HG03095 (cell line): ENCODE results near the gene PTK6.
A peak's percentile ranks its signal among the peaks of the same experiment; 100 is the strongest.

Source experiments
- ATAC-seq: cut with Tn5 transposase; IDR thresholded peaks from one replicate; pipeline ENCODE4 v1.9.1; 2021; ENCODE audit warnings: moderate library complexity; ENCODE audit not compliant: unreplicated experiment

Gene PTK6

DNA sequence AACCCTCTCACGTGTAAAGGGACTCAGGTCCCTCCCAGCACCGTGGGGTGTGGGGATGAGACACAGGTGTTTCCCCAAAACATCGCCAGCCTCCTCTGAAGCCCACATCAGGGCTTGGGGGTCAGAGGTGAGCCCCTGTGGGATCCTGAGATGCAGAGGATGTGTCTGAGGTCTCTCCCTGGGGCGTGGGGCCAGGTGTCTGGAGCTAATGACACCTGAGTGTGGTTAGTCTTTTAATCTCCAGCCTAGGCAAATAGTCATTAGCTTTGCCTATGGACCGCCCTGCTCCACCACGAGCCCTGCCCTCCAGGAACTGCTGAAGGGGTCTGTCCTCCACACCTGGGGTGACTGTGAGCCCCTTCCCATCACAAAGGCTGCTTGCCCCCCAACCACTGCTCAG, 8.6 kb upstream of the PTK6 start:
- ATAC-seq = no peak

DNA sequence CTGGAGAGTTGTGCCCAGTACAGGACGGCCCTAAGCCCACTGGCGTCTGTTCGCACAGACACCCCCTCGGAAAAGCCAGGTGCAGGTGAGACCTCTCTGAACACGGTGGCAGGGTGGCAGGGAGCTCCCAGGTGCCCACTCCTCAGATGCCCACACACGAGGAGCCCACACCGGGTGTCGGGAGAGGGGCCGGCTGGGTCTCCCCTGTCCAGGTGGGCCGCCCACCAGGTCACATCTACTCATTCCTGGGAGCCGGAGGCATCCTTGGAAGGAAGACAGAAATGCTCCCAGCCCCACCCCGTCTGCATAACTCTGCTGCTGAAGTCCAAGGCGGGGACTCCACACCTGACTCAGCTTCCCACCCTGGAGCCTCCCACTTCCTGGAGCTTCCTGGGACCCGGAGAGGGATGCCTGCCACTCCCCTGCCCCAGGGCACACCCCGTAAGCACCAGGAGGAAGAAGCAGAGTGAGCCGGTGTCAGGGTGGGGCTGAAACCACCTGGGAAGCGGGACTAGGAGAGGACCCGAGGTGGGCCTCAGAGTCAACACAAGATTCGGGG, 7.9 kb upstream of the PTK6 start:
- no peak for ATAC-seq

DNA sequence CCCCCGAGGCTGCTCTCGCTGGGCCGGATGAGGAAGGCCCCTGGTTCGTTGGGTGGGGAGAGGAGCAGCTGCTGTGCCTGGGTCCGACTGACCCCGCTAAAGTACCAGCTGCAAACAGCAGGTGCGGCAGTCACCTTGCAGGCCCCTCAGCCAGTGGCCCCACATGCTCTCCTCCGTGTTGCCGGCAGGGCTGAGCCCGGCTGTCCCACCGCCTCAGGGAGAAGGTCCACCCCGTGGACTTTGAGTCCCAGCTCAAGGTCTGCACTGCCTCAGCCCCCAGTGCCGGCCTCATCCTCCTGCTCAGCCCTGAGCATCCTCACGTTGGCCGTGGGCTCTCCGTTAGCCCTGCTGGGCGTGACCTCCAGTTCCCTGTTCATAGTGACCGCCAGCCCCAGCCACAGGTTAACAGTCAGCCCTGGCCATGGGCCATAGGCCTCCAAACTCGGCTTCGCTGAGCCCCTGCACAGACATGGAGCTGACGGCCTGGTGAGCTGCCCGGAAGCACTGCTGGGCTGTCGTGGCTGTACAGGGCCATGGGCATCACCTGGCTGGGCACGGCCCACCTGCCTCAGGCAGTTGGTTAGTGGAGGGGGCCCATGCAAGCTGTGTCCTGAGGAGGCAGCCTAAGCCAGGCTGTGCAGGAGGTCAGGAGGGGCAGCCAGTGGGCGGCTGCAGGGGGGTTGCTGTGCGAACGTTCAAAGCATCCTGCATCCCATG, 7.2 kb upstream of the PTK6 start:
- ATAC-seq = no peak

DNA sequence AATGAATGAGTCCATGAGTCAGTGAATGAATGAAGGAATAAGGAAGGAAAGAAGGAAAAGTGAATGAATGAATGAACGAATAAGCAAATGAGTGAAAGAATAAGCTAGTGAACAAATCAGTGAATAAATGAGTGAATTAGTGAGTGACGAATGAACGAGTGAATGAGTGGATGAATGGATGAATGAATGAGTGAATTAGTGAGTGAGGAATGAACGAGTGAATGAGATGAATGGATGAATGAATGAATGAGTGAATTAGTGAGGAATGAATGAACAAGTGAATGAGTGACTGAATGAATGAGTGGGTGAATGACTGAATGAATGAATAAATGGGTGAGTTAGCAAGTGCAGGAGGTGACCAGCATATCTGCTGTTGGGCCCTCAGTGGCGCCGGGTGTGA, 6.6 kb upstream of the PTK6 start:
- no peak for ATAC-seq

DNA sequence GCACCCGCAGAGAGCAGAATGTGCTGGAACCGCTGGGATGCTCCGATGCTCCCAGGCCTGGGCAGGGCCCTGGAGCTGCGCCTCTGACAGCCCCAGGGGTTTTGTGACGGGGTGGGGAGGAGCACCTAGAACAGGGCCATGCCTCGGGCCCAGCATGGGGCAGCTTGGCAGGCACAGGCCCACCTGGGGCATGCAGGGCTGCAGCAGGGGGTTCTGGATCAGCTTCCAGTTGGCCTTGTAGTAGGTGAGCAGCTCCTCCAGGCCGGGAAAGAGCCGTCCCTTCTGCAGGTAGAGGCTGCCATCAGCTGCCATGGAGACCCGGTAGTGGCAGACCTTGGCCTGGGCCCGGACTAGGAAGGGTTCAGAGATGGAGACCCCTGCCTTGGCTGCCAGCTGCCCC, 6.0 kb upstream of the PTK6 start:
- ATAC-seq = no peak

DNA sequence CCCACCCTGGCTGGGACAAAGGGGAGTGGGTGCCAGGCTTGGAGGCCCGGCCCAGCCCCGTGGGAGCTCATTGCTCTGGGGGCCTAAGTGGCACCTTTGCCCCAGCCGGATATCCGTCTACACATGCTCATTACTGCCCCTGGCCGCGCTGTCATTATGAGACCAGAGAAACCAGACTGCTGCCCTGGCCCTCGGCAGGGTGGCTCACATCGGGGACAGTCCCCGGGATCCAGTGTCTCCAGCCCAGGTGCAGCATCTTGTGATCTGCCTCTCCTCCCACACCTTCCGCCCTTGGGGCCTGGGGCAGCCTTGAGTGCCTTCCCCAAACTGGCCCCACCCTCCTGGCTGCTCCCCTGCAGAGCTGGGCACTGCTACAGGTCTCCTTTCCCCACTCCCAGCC, 5.5 kb upstream of the PTK6 start:
- ATAC-seq = no peak

DNA sequence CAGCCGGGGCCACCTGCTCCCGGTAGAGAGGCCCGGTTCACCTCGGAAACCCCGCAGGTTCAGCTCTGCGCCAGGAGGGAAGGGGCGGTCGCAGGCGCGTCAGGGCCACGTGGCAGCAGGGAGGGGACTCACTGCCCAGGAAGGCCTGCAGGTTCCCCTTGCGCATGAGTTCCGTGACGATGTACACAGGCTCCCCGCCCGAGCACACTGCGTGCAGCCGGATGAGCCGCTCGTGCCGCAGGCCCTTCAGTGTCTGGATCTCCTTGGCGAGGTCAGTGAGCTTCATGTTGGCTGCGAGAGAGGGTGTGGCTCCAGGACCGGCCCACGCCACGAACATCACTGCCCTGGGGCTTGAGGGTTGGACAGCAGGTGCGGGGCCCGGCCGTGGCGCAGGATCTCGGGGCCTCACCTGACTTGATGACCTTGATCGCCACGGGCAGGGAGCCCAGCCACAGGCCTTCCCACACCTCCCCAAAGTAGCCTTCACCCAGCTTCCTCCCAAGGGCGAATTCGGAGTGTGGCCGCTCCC, 4.9 kb upstream of the PTK6 start:
- ATAC-seq = no peak

DNA sequence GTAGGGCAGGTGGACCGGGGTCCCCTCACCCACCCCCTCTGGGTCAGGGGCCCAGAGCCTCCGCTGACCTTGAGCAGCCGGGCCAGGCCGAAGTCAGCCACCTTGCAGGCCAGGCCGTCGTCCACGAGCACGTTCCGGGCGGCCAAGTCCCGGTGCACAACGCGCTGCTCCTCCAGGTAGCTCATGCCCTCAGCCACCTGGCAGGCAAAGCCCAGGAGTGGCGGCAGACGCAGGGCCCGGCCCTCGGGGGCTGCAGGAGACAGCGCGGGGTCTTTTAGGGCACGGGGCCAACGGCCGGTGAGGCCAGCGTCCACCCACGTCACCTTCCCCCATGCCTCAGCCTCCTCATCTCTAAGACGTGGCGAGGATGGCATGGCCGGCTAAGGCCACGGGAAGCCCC, 4.2 kb upstream of the PTK6 start:
- ATAC-seq = no peak

DNA sequence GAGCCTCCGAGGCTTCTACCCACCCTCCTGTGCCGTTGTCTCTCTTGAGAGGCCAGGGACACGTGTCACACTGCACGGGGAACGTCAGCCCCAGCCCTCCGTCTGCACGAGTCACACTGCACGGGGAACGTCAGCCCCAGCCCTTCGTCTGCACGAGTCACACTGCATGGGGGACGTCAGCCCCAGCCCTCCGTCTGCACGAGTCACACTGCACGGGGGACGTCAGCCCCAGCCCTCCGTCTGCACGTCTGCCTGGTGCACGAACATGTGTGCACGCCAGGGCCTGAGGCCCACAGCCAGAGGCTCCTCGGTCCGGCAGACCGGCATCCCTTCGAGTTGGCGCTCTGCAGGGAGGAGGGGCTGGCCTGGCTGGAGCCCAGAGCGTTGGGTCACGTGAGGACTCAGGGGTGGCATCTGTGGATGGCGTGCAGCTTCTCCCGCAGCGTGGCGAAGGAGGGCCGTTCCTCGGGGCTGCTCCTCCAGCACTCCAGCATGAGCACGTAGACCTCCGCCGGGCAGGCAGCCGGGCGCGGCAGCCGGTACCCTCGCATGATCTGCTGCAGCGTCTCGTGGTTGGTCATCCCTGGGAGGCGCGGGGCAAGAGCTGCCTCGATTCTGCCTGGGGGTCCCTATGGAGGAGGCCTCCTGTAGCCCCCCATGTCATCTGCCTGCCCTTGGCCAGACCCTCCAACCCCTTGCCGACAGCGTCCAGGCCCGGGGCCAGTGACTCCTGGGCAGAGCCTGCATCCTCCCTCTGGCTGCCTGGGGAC, 3.4 kb upstream of the PTK6 start:
- no peak for ATAC-seq

DNA sequence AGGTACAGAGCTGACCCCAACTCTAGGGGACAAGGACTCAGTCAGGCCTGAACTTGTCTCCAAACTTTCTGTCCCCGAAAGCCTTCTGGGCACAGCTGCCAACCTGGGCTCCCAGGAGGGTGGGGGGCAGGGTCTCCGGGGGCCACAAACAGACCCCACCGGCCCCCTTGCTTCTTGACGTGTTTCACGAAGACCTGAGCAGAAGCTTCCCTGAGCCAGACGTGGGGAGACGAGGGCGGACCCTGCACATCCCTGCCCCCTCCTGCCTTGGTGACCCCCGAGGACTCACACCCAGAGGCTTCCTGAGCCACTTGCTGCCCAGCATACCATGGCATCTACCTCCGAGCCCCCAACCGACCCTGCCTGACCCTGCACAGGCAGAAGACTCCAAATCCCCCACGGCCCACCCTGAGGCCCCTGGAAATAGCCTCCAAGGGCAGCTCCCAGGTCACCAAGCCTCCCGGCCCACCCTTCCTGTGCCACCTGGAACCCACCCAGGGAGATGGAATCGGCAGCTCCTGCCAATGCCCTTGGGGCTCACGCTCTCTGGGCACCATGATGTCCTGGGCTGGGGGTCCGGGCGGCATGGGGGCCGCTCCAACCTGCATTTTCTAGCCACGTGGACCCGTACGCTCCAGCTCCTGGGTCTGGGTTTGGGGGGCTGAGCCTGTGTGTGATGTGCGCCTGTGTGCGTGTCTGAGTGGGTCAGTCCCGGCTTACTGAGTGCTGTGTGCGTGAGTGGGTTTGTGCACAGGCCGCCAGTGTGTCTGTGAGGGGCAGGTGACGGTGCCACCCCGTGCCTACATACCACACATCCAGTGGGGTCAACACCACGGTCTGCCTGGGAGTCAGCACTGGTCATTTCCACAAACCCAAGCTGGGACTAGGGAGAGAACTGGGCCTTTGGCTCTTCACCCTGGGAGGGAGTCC, 2.5 kb upstream of the PTK6 start:
- ATAC-seq = no peak

DNA sequence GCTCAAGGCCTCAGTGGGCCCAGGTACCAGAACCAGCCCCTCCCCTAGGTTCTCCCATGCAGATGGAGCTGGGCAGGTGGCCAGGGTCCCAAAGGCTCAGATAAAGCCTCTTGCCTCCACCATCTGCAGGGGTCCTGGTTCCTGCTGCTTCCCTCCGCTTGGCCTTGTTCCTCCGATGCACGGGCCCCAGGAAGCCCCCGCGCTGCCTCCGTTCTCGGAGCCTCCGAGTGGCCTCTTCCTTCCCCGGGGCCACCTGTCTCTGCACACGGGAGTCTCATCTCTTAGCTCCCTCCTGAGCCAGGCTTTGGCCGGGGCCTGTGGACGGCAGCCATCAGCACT, 1.9 kb upstream of the PTK6 start:
- ATAC-seq = no peak

DNA sequence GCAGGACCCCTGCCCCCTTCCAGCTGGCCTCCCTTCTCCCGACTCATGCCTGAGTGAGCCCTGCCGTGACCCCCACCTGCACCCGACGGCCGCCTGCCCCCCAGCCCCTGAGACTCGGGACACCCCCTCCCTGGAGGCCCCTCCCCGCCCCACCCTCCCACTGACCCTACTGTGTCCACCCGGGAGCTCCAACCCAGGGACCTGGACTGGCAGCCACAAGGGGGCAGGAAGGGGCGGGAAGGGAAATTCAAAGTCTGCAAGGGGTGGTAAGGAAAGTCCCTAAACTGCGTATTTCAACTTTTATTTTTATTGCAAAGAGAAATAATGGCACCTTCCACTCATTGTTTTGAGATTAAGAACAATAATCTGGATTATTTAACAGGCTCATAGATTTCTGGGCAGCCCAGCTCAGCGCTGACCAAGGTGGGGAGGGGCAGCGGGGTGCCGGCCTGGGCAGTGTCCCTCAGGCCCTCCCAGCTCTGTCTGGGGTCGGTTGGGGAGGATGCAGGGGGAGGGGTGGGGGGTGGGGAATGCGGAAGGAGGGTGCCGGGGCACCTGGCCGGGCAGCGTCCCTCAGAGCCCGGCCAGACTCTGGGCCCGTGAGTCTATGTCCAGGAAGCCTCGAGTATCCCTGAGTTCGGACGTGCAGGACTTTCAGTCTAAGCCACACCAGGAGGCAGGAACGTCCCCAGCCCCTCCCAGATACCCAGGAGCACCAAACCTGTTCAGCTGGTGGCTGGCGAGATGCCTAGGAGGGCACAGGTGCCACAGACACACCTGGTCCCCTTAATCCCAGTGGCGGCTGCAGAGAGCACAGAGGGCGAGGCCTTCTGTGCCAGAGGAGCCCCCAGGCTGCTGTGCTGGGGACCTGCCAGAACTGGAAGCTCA, 1.3 kb upstream of the PTK6 start:
- no peak for ATAC-seq

DNA sequence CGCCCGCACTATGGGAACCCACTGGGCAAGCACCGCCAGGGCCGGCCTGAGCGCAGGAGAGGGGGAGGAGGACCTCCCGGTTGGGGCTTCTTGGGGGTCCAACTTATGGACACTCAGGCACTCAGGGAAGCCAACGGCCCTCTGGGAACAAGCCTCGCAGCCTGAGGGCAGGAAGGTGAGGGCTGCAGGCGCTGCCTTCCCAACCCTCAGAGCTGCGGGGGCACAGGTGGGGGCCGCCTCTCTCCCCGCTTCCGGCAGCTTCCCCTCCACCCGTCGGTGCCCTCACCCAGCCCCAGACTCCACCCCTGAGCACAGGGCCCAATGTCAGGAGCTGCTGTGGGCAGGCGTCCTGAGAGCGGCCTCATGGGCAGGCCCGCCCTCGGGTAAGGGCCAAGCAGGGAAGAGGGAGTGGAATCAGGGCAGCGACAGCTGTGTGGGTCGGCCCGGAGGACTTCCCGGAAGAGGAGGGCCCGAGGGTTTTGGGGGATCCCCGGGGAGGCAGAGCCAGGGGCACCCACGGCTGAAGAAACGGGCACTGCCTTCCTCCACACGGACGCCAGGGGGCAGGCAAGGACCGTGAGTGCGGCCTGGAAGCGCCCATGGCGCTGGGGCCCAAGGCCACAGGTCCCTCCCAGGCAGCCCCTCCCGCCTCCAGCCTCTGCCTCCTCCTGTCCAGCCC, 488 bp upstream of the PTK6 start:
- peak; percentile 81 for ATAC-seq

DNA sequence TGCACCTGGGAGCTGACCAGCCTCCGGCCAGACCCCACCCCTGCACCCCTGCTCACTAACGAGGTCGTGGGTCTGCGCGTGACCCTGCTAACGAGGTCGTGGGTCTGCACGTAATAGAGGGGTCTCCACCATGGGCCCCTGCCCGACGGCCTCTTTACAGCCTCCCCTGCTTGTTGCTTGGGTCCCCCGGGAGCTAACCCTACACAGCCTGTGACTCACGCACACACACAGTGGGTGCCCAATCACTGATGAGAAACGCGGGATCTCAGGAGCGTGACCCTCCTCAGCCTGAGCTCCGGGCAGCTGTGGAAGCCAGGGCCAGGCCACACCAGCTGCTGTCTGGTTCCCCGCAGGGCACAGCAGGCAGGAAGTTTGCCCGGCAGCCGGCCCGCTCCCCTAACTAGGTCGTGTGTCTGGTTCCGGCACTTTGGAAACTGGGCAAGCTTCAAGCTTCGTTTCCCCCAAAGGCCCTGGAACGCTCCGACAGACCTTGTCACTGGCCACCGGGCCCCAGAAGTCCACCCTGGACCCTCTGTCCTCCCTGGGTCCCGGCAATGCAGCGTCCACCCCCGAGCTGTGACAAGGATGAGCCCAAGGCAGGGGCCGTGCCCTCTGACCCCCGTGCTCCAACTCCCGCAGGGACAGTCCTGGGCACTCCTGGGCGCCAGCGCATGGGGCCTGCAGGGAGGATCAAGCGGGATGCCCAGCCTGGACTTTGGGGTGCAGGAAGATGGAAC, 767 bp downstream of the PTK6 start:
- ATAC-seq = no peak

DNA sequence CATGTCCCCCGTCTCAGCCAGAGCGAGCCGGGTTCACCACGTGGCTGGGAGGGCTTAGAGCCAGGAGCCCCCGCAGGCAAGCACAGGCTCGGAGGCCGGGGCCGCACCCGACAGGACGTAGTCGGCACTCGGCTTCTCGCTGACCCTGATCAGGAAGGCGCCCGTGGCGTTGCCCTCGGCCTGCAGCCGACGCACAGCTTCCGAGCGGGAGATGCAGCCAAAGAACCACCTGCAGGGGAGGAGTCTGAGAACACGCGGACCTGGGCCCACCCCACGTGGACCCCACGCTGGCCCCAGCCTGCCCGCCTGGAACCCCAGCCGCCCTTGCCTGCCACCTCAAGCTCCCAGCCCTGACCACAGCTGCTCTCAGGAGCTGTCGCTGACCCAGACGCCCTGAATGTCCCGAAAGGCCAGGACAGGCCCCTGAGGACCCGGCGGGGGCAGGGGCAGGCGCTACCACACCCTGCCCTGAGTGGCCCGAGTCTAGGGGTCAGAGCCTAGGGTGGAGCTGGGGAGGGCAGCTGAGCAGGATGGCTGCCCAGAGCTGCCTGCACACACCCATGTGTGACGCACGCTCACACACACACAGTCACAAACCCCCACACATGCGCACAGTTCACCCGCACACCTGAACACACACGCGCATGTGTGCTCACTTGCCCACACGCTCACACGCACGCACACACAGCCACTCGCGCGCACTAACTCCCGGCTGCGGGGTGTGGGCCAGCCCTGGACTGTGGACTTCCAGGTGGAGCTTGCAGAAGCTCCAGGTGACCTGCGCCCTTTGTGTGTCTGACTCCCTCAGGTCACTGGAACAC, 2.1 kb downstream of the PTK6 start:
- no peak for ATAC-seq

DNA sequence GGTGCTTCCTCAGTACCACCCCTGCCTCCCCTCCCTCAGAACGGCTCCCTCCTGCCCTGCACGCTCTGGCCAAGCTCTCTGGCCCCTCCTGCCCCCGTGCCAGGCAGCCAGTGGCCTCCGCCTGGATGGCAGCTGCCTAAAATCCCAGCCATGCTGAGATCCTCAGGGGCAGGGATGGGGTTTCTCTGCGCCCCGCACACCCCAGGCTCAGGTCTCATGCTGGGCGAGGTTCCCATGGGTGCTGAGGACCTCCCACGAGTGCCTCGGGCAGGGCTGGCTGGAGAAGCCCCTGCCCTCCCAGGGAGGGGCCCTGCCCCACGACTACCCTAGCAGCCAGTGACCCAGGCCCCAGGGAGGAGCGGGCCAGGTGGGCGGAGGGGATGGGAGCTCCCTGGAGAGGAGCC, 2.7 kb downstream of the PTK6 start:
- ATAC-seq = no peak

DNA sequence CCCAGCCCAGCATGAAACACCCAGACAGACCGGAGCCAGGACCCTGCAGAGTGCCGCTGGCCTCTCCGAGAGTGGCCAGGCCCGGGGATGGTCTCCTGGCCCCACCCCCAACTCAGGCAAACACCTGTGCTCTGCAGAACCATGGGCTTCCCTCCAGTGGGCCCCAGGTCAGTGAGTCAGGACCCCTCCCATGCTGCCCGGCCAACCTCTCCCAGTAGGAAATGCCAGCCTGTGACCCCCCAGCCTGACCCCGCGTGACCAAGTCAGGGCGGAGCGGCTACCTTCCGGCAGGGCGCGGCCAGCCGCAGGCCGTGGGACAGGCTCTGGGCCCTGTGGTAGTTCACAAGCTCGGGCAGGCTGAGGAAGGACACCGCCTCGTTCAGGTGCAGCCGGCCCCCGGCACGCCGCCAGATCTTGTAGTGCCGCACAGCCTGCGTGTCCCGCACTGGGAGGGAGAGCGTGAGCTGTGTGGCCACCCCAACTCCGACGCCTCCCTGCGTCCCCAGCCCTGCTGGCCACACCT, 3.2 kb downstream of the PTK6 start:
- no peak for ATAC-seq

DNA sequence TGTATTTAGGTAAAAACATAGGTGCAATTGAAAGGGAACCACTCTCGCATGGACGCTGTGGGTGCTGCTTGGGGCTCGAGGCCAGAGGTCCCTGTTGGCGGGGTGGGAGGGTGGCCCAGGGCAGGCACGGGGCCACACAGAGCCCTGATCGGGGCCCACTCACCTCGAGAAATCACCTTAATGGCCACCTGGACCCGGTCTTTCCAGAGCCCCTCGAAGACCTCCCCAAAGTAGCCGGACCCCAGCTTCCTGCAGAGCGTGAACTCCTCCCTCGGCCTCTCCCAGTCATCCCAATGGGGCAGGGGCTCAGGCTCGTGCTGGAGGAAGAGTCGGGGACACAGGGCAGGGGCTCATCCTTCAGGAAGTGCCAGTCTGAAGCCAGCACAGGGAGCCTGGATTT, 3.8 kb downstream of the PTK6 start:
- no peak for ATAC-seq
